GM21381 (cell line): ENCODE measurements around the gene CFAP45.

Experiments
- ATAC-seq: cut with Tn5 transposase; IDR thresholded peaks from one replicate; pipeline ENCODE4 v1.9.1; 2021; ENCODE audit warnings: mild to moderate bottlenecking, moderate library complexity; ENCODE audit not compliant: unreplicated experiment

CFAP45 gene

GRCh38 chr1:159859767-159860322 lies 40.1 kb downstream of the CFAP45 start:
- no peak for ATAC-seq

- no peak for ATAC-seq
Observed at GRCh38 chr1:159857889-159858288, 42.1 kb downstream of the CFAP45 start.

- no peak for ATAC-seq
Observed at GRCh38 chr1:159856576-159856975, 43.4 kb downstream of the CFAP45 start.

- no peak for ATAC-seq
Observed at GRCh38 chr1:159855709-159856108, 44.3 kb downstream of the CFAP45 start.

GRCh38 chr1:159854693-159855192 lies 45.2 kb downstream of the CFAP45 start:
- peak; percentile 85 for ATAC-seq

- peak; percentile 16 for ATAC-seq
Observed at GRCh38 chr1:159854116-159854692, 45.8 kb downstream of the CFAP45 start.

- ATAC-seq = no peak
Observed at GRCh38 chr1:159853417-159854115, 46.4 kb downstream of the CFAP45 start.

- no peak for ATAC-seq
Observed at GRCh38 chr1:159851407-159851806, 48.6 kb downstream of the CFAP45 start.

- no peak for ATAC-seq
Observed at GRCh38 chr1:159849626-159850366, 50.2 kb downstream of the CFAP45 start.

- ATAC-seq = no peak
Observed at GRCh38 chr1:159848326-159848725, 51.6 kb downstream of the CFAP45 start.

- no peak for ATAC-seq
Observed at GRCh38 chr1:159847231-159847630, 52.7 kb downstream of the CFAP45 start.

- no peak for ATAC-seq
Observed at GRCh38 chr1:159845751-159846629, 54.0 kb downstream of the CFAP45 start.

- ATAC-seq = no peak
Observed at GRCh38 chr1:159843459-159843858, 56.5 kb downstream of the CFAP45 start.

GRCh38 chr1:159841749-159842148 lies 58.2 kb downstream of the CFAP45 start:
- ATAC-seq = no peak

GRCh38 chr1:159839116-159839849 lies 60.7 kb downstream of the CFAP45 start:
- peak; percentile 83 for ATAC-seq

GRCh38 chr1:159838715-159839114 lies 61.2 kb downstream of the CFAP45 start:
- peak; percentile 66 for ATAC-seq

GRCh38 chr1:159835862-159836525 lies 64.0 kb downstream of the CFAP45 start:
- ATAC-seq = no peak

GRCh38 chr1:159835356-159835755 lies 64.6 kb downstream of the CFAP45 start:
- ATAC-seq = no peak

- ATAC-seq = no peak
Observed at GRCh38 chr1:159832309-159832708, 67.7 kb downstream of the CFAP45 start.
